Measurements from ENCODE around the gene MBTD1.

Gene MBTD1

GRCh38 chr17:51217946-51218345, 41.9 kb downstream of the MBTD1 start:
- H3K9me3 ChIP-seq (ENCODE audit: control insufficient read depth, insufficient read depth, low read length), result no peaks in the 10 kb centered on the region
- no peaks in the 10 kb centered on the region for H3K4me1 ChIP-seq (ENCODE audit: control insufficient read depth, insufficient read depth, low read length)
- H3K4me3 ChIP-seq (ENCODE audit: low read depth, low read length), result no peak overlapping the region
- peaks cover 12% of the 10 kb centered on the region for H3K36me3 ChIP-seq (ENCODE audit: control insufficient read depth, insufficient read depth, low read length)
- H3K27me3 ChIP-seq (ENCODE audit: control insufficient read depth, insufficient read depth, low read length), result no peaks in the 10 kb centered on the region
- H3K9ac ChIP-seq (ENCODE audit: low read depth, low read length), result no peak overlapping the region

DNA sequence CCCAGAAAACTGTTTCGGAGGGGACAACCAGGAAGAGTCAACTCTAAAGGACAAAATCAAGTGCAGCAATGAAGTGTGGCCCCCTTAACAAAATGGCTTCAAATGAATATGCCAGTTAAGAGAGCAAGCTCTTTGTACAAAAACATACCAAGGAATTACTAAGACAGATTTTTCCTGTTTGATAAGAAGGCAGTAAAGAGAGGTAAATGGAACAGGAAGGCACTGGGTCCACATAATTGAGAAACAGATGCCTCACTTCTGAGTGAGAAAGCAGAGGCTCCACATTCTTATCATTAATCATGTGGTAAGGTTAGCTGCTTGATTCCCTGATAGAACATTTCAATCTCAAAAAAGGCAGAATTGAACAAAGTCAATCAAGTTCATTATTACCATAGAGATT, 44.9 kb downstream of the MBTD1 start:
- Histone ChIP-seq H3K4me3 (ENCODE audit: low read depth, low read length) (no peak overlapping the region), H3K27me3 (ENCODE audit: control insufficient read depth, insufficient read depth, low read length) (no peaks in the 10 kb centered on the region), H3K4me1 (ENCODE audit: control insufficient read depth, insufficient read depth, low read length) (no peaks in the 10 kb centered on the region), H3K36me3 (ENCODE audit: control insufficient read depth, insufficient read depth, low read length) (peaks cover 8% of the 10 kb centered on the region), H3K9ac (ENCODE audit: low read depth, low read length) (no peak overlapping the region), H3K9me3 (ENCODE audit: control insufficient read depth, insufficient read depth, low read length) (no peaks in the 10 kb centered on the region)

DNA sequence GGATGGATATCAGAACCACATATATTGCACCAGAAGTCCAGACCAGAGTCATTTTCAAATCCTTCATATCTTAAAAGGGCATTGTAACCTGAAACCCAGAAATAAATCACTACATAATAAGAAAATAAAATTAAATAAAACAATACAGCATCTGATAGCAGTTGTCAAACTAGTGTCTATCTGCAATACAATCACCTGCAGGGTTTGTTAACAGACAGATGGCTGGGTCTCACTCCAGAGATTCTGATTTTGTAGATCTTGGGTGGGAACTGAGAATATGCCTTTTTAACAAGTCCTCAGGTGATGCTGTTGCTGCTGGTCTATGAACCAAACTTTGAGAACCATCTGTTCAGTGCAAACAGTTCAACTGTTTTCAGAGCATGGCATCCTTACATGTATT, 56.0 kb downstream of the MBTD1 start:
- Histone ChIP-seq H3K4me1 (ENCODE audit: control insufficient read depth, insufficient read depth, low read length) (no peaks in the 10 kb centered on the region), H3K27me3 (ENCODE audit: control insufficient read depth, insufficient read depth, low read length) (no peaks in the 10 kb centered on the region), H3K4me3 (ENCODE audit: low read depth, low read length) (no peak overlapping the region), H3K36me3 (ENCODE audit: control insufficient read depth, insufficient read depth, low read length) (peaks cover 15% of the 10 kb centered on the region), H3K9ac (ENCODE audit: low read depth, low read length) (no peak overlapping the region), H3K9me3 (ENCODE audit: control insufficient read depth, insufficient read depth, low read length) (no peaks in the 10 kb centered on the region)

GRCh38 chr17:51200846-51201245, 59.0 kb downstream of the MBTD1 start:
- peaks cover 16% of the 10 kb centered on the region for H3K36me3 ChIP-seq (ENCODE audit: control insufficient read depth, insufficient read depth, low read length)

GRCh38 chr17:51200295-51200694, 59.6 kb downstream of the MBTD1 start:
- Histone ChIP-seq H3K36me3 (ENCODE audit: control insufficient read depth, insufficient read depth, low read length) (peaks cover 13% of the 10 kb centered on the region), H3K9me3 (ENCODE audit: control insufficient read depth, insufficient read depth, low read length) (no peaks in the 10 kb centered on the region), H3K4me1 (ENCODE audit: control insufficient read depth, insufficient read depth, low read length) (no peaks in the 10 kb centered on the region), H3K4me3 (ENCODE audit: low read depth, low read length) (no peak overlapping the region), H3K9ac (ENCODE audit: low read depth, low read length) (no peak overlapping the region), H3K27me3 (ENCODE audit: control insufficient read depth, insufficient read depth, low read length) (no peaks in the 10 kb centered on the region)

More at GRCh38 chr17:51200846-51201245, 59.0 kb downstream of the MBTD1 start:
- Histone ChIP-seq H3K4me3 (ENCODE audit: low read depth, low read length) (no peak overlapping the region), H3K9me3 (ENCODE audit: control insufficient read depth, insufficient read depth, low read length) (no peaks in the 10 kb centered on the region), H3K9ac (ENCODE audit: low read depth, low read length) (no peak overlapping the region), H3K4me1 (ENCODE audit: control insufficient read depth, insufficient read depth, low read length) (no peaks in the 10 kb centered on the region), H3K27me3 (ENCODE audit: control insufficient read depth, insufficient read depth, low read length) (no peaks in the 10 kb centered on the region)

- Histone ChIP-seq H3K27me3 (ENCODE audit: control insufficient read depth, insufficient read depth, low read length) (no peaks in the 10 kb centered on the region), H3K4me3 (ENCODE audit: low read depth, low read length) (no peak overlapping the region), H3K9me3 (ENCODE audit: control insufficient read depth, insufficient read depth, low read length) (no peaks in the 10 kb centered on the region), H3K36me3 (ENCODE audit: control insufficient read depth, insufficient read depth, low read length) (peaks cover 24% of the 10 kb centered on the region), H3K4me1 (ENCODE audit: control insufficient read depth, insufficient read depth, low read length) (no peaks in the 10 kb centered on the region), H3K9ac (ENCODE audit: low read depth, low read length) (no peak overlapping the region)
These were observed 62.1 kb downstream of the MBTD1 start for GRCh38 chr17:51197754-51198153.

DNA sequence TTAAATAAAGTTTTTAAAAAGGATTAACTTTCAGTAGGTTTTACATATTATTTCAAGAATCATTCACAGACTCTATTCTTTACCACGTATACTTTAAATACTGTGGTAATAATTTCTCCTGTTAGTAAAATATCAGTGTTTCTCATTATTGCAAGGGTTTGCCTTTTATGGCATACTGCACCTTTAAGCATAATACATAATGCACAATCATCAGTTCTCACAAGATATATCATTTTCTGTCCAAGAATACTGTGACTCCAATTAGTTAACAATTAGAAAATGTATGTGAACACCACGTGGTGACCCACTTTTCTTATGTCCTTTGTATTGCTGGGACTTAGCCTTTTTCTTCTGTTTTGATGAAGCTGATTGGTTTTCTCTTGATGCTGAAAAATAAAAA, 68.0 kb downstream of the MBTD1 start:
- Histone ChIP-seq H3K9me3 (ENCODE audit: control insufficient read depth, insufficient read depth, low read length) (no peaks in the 10 kb centered on the region), H3K27me3 (ENCODE audit: control insufficient read depth, insufficient read depth, low read length) (no peaks in the 10 kb centered on the region), H3K4me3 (ENCODE audit: low read depth, low read length) (no peak overlapping the region), H3K9ac (ENCODE audit: low read depth, low read length) (no peak overlapping the region), H3K4me1 (ENCODE audit: control insufficient read depth, insufficient read depth, low read length) (no peaks in the 10 kb centered on the region), H3K36me3 (ENCODE audit: control insufficient read depth, insufficient read depth, low read length) (peaks cover 27% of the 10 kb centered on the region)

- no peaks in the 10 kb centered on the region for H3K4me1 ChIP-seq (ENCODE audit: control insufficient read depth, insufficient read depth, low read length)
- H3K36me3 ChIP-seq (ENCODE audit: control insufficient read depth, insufficient read depth, low read length), result peaks cover 26% of the 10 kb centered on the region
- H3K4me3 ChIP-seq (ENCODE audit: low read depth, low read length), result no peak overlapping the region
- no peak overlapping the region for H3K9ac ChIP-seq (ENCODE audit: low read depth, low read length)
- H3K9me3 ChIP-seq (ENCODE audit: control insufficient read depth, insufficient read depth, low read length), result no peaks in the 10 kb centered on the region
- H3K27me3 ChIP-seq (ENCODE audit: control insufficient read depth, insufficient read depth, low read length), result no peaks in the 10 kb centered on the region
These were observed 70.2 kb downstream of the MBTD1 start for GRCh38 chr17:51189628-51190027.

DNA sequence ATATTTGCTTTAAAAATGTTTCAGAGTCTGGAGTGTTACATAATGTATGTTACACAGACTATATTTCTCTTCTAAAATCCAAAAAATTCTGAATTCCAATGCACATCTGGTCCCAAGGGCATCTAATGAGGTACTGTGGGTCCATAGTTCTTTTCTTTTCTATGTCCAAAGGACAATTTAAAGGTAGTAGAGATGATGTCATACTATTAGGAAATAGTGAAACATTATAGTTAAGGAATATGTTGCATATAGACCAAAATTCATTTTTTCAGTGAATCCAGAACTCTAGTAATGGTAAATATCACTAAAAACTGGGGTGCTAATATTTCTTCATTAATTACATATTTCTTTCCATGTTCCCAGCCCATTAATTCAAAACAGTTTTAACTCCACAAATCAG, 70.7 kb downstream of the MBTD1 start:
- Histone ChIP-seq H3K36me3 (ENCODE audit: control insufficient read depth, insufficient read depth, low read length) (peaks cover 21% of the 10 kb centered on the region), H3K4me1 (ENCODE audit: control insufficient read depth, insufficient read depth, low read length) (no peaks in the 10 kb centered on the region)

DNA sequence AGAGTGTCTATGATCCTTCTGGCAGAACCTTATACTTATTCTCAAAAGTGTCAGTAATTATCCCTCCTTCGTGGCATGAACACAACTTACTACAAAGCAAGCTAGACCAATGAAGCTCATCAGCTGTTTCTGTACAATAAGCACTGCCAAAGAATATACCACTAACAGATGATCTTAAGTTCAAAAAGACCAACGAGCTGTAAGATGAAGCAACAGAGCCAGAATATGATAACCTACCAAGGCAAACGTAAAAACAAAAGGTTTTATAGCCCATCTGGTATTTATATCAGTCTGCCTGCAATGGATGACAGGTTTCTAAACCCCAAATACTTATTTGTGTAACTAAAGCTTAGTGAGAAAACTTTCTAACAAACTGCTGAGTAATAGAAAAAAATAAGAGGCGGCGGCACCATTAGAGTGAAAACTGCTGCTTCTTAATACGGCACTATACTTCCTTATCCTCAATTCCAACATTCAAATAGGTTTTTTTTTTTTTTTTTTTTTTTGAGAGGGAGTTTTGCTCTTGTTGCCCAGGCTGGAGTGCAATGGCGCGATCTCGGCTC, 71.5 kb downstream of the MBTD1 start:
- Histone ChIP-seq H3K27me3 (ENCODE audit: control insufficient read depth, insufficient read depth, low read length) (no peaks in the 10 kb centered on the region), H3K4me1 (ENCODE audit: control insufficient read depth, insufficient read depth, low read length) (no peaks in the 10 kb centered on the region), H3K9ac (ENCODE audit: low read depth, low read length) (no peak overlapping the region), H3K9me3 (ENCODE audit: control insufficient read depth, insufficient read depth, low read length) (no peaks in the 10 kb centered on the region), H3K4me3 (ENCODE audit: low read depth, low read length) (no peak overlapping the region), H3K36me3 (ENCODE audit: control insufficient read depth, insufficient read depth, low read length) (peaks cover 14% of the 10 kb centered on the region)

More for the DNA sequence above, 70.7 kb downstream of the MBTD1 start:
- no peaks in the 10 kb centered on the region for H3K27me3 ChIP-seq (ENCODE audit: control insufficient read depth, insufficient read depth, low read length)
- no peak overlapping the region for H3K4me3 ChIP-seq (ENCODE audit: low read depth, low read length)
- no peak overlapping the region for H3K9ac ChIP-seq (ENCODE audit: low read depth, low read length)
- H3K9me3 ChIP-seq (ENCODE audit: control insufficient read depth, insufficient read depth, low read length), result no peaks in the 10 kb centered on the region

DNA sequence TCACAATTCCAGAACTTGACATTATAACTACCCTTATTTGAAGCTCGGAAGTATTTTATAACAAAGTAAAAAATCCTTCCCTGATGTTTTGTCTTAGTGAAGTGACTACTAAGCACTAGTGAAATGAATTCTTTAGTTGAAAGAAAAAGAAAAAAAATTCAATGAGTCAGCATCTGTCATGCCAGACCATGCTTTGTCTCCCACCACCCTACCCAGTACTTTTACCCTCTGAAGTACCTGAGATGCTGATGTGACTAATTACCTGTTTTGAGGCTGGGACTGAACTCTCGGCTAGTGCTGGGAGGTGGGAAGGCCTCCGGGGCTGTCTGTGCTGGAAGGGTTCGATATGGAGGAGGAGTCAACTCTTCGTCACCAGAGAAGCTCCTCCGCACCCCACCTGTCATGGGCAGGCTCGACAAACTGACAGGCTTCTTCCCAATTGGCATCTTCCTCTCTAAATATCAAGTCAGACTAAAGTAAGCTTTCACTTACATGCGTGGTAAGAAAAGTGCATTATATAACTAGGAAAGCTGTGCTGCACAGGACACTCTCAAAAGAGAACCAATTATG, 74.0 kb downstream of the MBTD1 start:
- H3K9me3 ChIP-seq (ENCODE audit: control insufficient read depth, insufficient read depth, low read length), result no peaks in the 10 kb centered on the region
- H3K4me1 ChIP-seq (ENCODE audit: control insufficient read depth, insufficient read depth, low read length), result no peaks in the 10 kb centered on the region
- H3K36me3 ChIP-seq (ENCODE audit: control insufficient read depth, insufficient read depth, low read length), result peaks cover 4% of the 10 kb centered on the region
- H3K4me3 ChIP-seq (ENCODE audit: low read depth, low read length), result no peak overlapping the region
- no peaks in the 10 kb centered on the region for H3K27me3 ChIP-seq (ENCODE audit: control insufficient read depth, insufficient read depth, low read length)
- no peak overlapping the region for H3K9ac ChIP-seq (ENCODE audit: low read depth, low read length)

- H3K36me3 ChIP-seq (ENCODE audit: control insufficient read depth, insufficient read depth, low read length), result peaks cover 4% of the 10 kb centered on the region
These were observed 75.7 kb downstream of the MBTD1 start for GRCh38 chr17:51184124-51184523.

More at GRCh38 chr17:51184124-51184523, 75.7 kb downstream of the MBTD1 start:
- Histone ChIP-seq H3K9ac (ENCODE audit: low read depth, low read length) (no peak overlapping the region), H3K9me3 (ENCODE audit: control insufficient read depth, insufficient read depth, low read length) (no peaks in the 10 kb centered on the region), H3K27me3 (ENCODE audit: control insufficient read depth, insufficient read depth, low read length) (no peaks in the 10 kb centered on the region), H3K4me3 (ENCODE audit: low read depth, low read length) (no peak overlapping the region), H3K4me1 (ENCODE audit: control insufficient read depth, insufficient read depth, low read length) (no peaks in the 10 kb centered on the region)
